GM12872 (cell line): ENCODE measurements around the gene KIF11.

Experiments used
- TF ChIP-seq, protein P1 (sequence below): IDR thresholded peaks from 3 replicates; pipeline ENCODE4 v1.5.1; 2011; ENCODE audit warnings: low read depth, mild to moderate bottlenecking, low read length, moderate library complexity; ENCODE audit not compliant: insufficient read depth

KIF11 gene

DNA sequence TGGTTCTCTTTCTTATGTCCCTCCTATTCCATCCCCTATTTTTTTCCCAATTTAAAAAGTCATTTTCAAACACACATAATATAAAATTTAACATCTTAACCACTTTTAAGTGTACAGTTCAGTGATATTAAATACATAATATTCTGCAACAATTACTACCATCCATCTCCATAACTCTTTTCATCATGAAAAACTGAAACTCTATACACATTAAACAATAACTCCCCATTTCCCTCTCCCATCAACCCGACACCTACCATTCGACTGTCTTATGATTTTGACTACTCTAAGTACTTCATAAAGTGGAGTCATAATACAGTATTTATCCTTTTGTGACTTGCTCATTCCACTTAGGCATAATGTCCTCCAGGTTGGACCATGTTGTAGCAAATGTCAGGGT, 2.6 kb downstream of the KIF11 start:
- TF ChIP-seq, protein P1, sequence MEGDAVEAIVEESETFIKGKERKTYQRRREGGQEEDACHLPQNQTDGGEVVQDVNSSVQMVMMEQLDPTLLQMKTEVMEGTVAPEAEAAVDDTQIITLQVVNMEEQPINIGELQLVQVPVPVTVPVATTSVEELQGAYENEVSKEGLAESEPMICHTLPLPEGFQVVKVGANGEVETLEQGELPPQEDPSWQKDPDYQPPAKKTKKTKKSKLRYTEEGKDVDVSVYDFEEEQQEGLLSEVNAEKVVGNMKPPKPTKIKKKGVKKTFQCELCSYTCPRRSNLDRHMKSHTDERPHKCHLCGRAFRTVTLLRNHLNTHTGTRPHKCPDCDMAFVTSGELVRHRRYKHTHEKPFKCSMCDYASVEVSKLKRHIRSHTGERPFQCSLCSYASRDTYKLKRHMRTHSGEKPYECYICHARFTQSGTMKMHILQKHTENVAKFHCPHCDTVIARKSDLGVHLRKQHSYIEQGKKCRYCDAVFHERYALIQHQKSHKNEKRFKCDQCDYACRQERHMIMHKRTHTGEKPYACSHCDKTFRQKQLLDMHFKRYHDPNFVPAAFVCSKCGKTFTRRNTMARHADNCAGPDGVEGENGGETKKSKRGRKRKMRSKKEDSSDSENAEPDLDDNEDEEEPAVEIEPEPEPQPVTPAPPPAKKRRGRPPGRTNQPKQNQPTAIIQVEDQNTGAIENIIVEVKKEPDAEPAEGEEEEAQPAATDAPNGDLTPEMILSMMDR: no peak

DNA sequence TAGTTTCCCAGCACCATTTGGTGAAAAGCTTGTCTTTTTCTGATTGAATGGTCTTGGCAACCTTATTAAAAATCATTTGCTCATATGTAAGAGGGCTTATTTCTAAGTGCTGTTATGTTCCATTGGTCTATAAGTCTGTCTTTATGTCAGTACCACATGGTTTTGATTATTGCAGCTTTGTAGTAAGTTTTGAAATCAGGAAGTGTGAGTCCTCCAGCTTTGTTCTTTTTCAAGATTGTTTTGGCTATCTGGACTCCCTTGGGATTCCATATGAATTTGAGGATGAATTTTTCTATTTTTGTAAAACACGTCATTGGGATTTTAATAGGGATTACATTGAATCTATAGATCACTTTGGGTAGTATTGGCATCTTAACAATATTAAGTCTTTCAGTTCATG, 5.4 kb downstream of the KIF11 start:
- TF ChIP-seq, protein P1: no peak

DNA sequence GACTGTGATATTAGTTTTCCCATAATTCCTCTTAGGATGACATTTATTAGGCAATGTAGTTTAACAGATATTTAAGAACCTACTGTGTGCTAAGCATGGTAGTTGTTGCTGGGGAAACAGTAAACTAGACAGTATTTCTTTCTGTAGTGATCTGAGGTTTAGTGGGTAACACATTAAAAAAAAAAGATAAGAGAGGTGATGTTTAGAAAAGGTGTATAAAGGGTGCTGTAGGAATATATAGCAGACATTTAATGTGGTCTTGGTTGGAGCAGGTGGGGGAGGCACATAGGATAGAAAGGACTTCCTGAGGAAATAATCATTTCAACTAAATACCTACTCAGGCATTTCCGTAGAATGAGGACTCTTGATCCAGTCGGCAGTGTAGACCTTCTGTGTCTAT, 11.9 kb downstream of the KIF11 start:
- TF ChIP-seq, protein P1: no peak

DNA sequence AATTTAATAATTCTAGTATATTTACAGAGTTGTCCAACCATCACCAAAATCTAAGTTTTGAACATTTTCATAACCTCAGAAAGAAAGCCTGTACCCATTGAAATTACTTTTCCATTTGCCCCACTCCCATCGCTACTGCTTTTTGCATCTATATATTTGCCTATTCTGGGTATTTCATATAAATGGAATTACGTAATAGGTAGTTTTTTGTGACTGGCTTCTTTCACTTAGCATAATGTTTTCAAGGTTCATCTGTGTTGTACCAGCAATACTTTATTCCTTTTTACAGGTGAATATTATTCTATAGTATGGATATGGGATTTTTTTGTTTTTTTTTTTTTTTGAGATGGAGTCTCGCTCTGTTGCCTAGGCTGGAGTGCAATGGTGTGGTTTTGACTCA, 22.6 kb downstream of the KIF11 start:
- TF ChIP-seq, protein P1: no peak

DNA sequence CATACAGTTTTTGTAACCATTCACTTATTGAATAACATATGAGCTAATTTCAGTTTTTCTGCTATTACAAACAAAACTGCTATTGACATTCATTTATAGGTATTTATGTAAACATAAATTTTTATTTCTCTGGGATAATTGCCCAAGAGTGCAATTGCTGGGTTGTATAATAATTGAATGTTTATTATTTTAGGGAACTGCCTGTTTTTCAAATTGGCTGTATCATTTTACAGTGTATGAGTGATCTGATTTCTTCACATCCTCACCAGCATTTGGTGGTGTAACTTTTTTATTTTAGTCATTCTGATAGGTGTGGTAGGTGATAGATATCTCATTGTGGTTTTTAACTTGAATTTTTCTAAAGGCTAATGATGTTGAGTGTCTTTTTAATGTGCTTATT, 26.4 kb downstream of the KIF11 start:
- TF ChIP-seq, protein P1: no peak

DNA sequence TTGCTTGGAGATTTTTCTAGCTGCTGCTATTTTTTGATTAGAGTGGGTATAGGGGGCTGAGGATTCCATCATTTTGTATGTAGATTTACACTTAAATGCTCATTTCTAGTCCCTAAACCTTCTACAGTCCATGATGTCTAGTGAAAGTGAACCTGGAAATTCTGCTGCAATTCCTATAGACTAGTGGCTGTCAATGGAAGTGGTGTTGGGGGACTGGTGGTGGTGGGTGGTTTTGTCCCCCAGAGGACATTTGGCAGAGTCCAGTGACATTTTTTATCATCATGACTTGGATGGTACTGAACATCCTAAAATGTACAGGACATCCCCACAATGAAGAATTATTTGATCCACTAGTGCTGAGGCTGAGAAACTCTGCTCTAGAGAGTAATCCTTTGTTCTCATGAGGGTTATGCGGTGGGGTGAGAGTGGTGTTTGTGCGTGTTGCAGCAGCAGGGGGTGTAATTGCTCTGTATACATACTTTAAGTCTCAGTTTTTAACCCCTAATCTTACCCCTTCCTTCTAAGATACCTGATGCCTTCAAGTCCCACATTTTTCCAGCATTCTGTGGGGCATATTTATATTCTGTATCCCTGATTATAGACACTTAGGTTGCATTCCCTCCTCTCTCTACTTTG, 35.0 kb downstream of the KIF11 start:
- TF ChIP-seq, protein P1: no peak

DNA sequence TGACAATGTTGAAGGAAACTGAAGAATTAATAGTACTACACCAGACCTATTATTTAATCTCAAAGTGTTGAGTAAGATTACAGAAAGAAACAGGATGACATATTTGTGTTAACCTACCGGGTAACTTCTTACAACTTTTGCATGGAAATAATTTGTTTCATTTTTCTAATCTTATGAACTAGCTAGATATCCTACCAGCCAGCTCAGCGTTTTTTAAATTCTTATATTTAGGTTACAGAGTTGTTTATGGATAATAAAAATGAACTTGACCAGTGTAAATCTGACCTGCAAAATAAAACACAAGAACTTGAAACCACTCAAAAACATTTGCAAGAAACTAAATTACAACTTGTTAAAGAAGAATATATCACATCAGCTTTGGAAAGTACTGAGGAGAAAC, 37.0 kb downstream of the KIF11 start:
- TF ChIP-seq, protein P1: no peak
